Astrocyte of the cerebellum (primary cell): Measurements from ENCODE around the gene SYTL5.

ENCODE experiments used
- DNase-seq: peaks from one replicate; pipeline ENCODE4 v3.0.0-alpha.2; 2011; ENCODE audit warnings: low read depth
- H3K4me3 ChIP-seq: 2 replicates; pipeline ENCODE4 v1.5.1; 2011; ENCODE audit warnings: mild to moderate bottlenecking, low read depth, low read length, moderate library complexity
- in situ Hi-C: cut with HindIII; loops from 2 replicates; pipeline ENCODE4 v1.10.0; 2017; ENCODE audit warnings: low sequenced_read_pairs
- TF ChIP-seq, protein P1 (sequence below): IDR thresholded peaks from 2 replicates; pipeline ENCODE4 v1.5.1; 2012; ENCODE audit warnings: low read length, low read depth, moderate library complexity, mild to moderate bottlenecking; ENCODE audit errors: missing control alignments

The SYTL5 gene

DNA sequence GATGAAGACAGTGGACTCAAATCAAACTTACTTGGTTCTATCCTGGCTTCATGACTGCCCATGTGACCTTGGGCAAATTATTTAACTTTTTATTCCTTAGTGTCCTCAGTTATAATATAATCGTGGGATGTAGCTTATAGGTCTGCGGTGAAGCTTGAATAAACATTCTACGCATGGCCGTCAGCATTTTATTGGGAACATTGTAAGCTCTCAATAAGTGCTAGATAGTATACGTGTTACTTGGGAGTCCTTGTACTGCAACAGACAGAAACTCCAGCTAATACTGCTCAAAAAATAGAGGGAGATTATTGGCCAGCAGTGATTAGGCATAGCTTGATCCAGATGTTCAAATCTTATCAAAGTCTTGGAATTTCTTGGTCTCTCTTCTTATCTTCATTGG is 104.8 kb downstream of the SYTL5 start:
- TF ChIP-seq, protein P1, sequence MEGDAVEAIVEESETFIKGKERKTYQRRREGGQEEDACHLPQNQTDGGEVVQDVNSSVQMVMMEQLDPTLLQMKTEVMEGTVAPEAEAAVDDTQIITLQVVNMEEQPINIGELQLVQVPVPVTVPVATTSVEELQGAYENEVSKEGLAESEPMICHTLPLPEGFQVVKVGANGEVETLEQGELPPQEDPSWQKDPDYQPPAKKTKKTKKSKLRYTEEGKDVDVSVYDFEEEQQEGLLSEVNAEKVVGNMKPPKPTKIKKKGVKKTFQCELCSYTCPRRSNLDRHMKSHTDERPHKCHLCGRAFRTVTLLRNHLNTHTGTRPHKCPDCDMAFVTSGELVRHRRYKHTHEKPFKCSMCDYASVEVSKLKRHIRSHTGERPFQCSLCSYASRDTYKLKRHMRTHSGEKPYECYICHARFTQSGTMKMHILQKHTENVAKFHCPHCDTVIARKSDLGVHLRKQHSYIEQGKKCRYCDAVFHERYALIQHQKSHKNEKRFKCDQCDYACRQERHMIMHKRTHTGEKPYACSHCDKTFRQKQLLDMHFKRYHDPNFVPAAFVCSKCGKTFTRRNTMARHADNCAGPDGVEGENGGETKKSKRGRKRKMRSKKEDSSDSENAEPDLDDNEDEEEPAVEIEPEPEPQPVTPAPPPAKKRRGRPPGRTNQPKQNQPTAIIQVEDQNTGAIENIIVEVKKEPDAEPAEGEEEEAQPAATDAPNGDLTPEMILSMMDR: no peak
- in situ Hi-C loops: no loop called here

DNA sequence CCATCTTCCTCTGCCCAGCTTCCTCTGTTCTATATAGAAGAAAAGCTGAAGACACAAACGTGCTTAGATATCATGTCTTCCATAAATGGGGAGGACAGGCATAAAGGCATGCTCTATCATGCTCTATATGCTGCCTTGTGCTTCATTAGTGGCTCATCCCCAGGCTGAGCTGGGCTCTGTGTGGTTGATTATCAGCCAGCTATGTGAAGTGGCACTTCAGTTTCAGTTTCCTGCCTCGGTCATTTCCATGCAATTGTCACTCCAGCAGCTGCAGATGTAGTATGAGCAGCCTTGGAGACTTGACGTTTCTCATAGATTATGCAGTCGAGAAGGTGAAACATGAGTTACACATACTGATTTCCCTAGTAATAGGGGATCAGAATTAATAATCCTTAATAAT is 106.2 kb downstream of the SYTL5 start:
- in situ Hi-C loops: no loop called here
- TF ChIP-seq, protein P1: no peak
- no peak overlapping the region for H3K4me3 ChIP-seq
- DNase-seq: no peak

More for the DNA sequence above, 104.8 kb downstream of the SYTL5 start:
- H3K4me3 ChIP-seq: no peak overlapping the region
- no peak for DNase-seq

DNA sequence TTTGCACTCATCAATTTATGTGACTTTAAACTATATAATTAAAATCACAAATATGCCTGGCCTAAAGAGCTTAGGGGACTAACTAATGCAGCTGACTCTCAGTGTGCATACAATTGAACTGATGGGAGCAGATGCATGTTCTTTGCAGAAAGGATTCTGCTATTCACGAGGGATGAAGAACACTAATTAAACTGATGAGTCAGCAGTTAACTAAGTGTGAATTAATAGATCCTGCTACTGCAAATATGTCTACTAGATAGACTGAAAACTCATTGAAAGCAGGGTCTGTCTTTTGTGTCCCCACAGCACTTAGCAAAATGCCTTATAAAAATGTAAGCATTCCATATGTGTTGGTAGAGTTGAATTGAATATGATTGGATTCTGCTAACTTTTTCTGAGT is 110.4 kb downstream of the SYTL5 start:
- in situ Hi-C loops: no loop called here
- TF ChIP-seq, protein P1: no peak
- no peak for DNase-seq
- H3K4me3 ChIP-seq: no peak overlapping the region

DNA sequence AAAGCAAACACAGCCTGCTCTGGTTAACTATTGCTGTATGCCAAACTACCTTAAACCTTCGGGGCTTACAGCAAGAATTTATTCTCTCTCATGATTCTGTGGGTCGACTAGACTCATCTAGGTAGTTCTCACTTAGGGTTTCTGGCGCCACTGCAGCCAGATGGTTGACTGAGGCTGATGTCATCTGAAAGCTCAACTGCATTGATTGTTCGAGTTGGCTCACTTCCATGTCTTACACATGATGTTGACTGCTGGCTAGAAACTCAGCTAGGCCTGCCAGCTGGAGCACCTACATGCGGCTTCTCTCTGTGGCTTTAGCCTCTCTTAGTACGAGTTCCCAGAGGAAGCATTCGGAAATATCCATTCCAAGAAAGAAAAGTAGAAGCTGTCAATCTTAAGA is 111.1 kb downstream of the SYTL5 start:
- in situ Hi-C loops: no loop called here
- no peak overlapping the region for H3K4me3 ChIP-seq
- DNase-seq: peak; percentile 48
- TF ChIP-seq, protein P1: no peak

DNA sequence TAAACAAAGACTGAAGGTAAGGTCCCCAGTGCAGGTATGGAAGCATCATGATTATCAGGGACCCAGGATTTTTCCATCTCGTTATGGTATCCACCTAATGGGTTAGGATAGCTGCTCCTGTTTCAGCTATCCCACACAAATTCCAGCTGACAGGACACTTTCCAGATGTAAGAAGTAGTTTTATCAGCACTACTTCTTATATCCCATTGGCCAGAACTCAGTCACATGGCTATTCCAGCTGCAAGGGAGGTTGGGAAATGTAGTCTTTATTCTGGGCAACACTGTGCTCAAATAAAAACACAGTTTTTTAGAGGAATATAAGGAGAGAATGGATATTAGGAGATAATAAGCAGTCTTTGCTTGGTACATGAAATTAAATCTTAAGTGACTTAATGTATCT is 117.6 kb downstream of the SYTL5 start:
- no peak overlapping the region for H3K4me3 ChIP-seq
- in situ Hi-C loops: no loop called here
- TF ChIP-seq, protein P1: no peak
- no peak for DNase-seq

DNA sequence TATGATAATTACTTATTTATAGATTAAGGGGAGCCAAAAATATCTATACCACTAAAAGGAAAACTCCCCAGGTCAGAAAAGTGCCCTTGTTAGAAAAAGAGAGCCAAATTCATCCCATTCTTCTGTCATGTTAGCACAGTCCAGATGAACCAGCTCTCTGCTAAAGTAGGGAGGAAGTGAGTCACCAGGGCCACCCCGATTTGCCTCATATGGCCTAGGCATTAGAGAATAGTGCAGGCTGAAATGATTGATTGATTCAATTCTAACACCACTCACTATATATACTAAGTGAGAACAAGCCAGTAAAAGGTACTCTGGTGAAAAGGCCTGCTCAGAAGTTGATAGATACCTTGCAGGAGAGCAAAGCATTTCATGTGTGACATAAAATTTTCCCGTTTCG is 119.8 kb downstream of the SYTL5 start:
- TF ChIP-seq, protein P1: no peak
- in situ Hi-C loops: no loop called here
- no peak overlapping the region for H3K4me3 ChIP-seq
- no peak for DNase-seq

DNA sequence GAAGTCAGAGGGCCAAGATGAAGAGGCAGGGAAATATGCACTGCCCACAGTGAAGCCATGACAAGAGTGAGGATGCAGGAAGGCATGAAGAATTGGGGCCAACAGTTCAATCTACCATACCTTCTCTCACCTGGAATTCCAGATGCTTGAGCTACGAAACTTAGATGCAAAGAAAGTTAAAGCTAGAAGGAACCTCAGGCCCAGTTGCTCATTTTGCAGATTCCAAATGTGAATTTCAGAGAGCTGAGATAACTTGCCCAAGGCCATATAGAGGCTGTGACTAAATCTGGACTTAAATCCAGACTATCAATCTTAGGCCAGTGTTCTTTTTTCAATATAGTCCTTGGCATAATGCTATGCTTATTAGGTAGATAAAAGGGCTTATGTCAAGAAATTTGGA is 121.6 kb downstream of the SYTL5 start:
- DNase-seq: no peak
- in situ Hi-C loops: no loop called here
- TF ChIP-seq, protein P1: no peak
- H3K4me3 ChIP-seq: no peak overlapping the region
